ENCODE measurements around the gene LMBRD1. TPM values are rescaled to one million over a fixed set of nuclear protein-coding genes. Genes with fewer than 3 reads are reported as not detected.

Gene LMBRD1
- polyA plus RNA-seq, 1 of the 3 experiments (the other 2 are of a cell fraction), result 6.5 TPM

- H3K4me1 ChIP-seq (ENCODE audit: control insufficient read depth in 1 of 2, insufficient read depth in 2 of 2, low read depth in 1 of 2, low read length in 1 of 2), result peaks cover 4 to 5% of the 10 kb centered on the region in 2 experiments; a peak in 3 of 4 replicates
- CTCF ChIA-PET, result interaction anchor here (0.9 to 3.0 kb wide), 4 partner anchors 14 to 818 kb away, joined by 3 to 15 read pairs (median 6); no protein-coding TSS in a partner anchor
- H3K36me3 ChIP-seq (replicated peaks in 1 of 2; ENCODE audit: control insufficient read depth in 1 of 2, insufficient read depth in 2 of 2, low read length in 1 of 2), result no peaks in the 10 kb centered on the region
- peak overlapping the region; percentile 77 for H3K9ac ChIP-seq
- H4K20me1 ChIP-seq (ENCODE audit: insufficient read depth), result no peaks in the 10 kb centered on the region
- peak; percentile 8 for DNase-seq
- H3K4me3 ChIP-seq (ENCODE audit: low read depth in 2 of 2, low read length in 1 of 2), result peak overlapping the region; percentile 79 to 83
- H3K27ac ChIP-seq (ENCODE audit: low read depth in 2 of 2, low read length in 1 of 2), result peak overlapping the region; percentile 28 to 38; a peak in 2 of 4 replicates
- H3K9me2 ChIP-seq, result no peaks in the 10 kb centered on the region
- H3K9me3 ChIP-seq, result no peaks in the 10 kb centered on the region
- H2AFZ ChIP-seq (ENCODE audit: low read depth), result peak overlapping the region; percentile 98
- peaks cover 9% of the 10 kb centered on the region; the same call in 1 of the 2 replicates for H3K79me2 ChIP-seq (ENCODE audit: insufficient read depth)
- H3K27me3 ChIP-seq (ENCODE audit: insufficient read depth), result no peaks in the 10 kb centered on the region
- no peaks in the 10 kb centered on the region for H3F3A ChIP-seq (replicated peaks; ENCODE audit: insufficient read depth)
- TF ChIP-seq SIN3A (IDR thresholded peaks at IDR 0.05; ENCODE audit: borderline replicate concordance, low read depth, low read length) (no peak), YY1 (IDR thresholded peaks at IDR 0.05; ENCODE audit: low read depth) (no peak), NRF1 (IDR thresholded peaks at IDR 0.05; ENCODE audit: low read depth, low read length) (no peak)
- WGBS (ENCODE audit: low lambda C conversion rate), result 52% methylated on average over 5 of the region's 5 CpGs
- POLR2A ChIA-PET, result no interaction called here
- H3K4me2 ChIP-seq, result peak overlapping the region; percentile 85
These were observed 1.2 kb downstream of the LMBRD1 start for GRCh38 chr6:69795469-69796072.

- Histone ChIP-seq H3K79me2 (ENCODE audit: insufficient read depth) (peaks cover 9% of the 10 kb centered on the region; the same call in 1 of the 2 replicates), H3K9me2 (no peaks in the 10 kb centered on the region), H3F3A (replicated peaks; ENCODE audit: insufficient read depth) (no peaks in the 10 kb centered on the region), H3K27me3 (ENCODE audit: insufficient read depth) (no peaks in the 10 kb centered on the region), H3K4me3 (ENCODE audit: low read depth in 2 of 2, low read length in 1 of 2) (no peak overlapping the region), H3K9me3 (no peaks in the 10 kb centered on the region), H2AFZ (ENCODE audit: low read depth) (no peak overlapping the region), H3K4me1 (ENCODE audit: control insufficient read depth in 1 of 2, insufficient read depth in 2 of 2, low read depth in 1 of 2, low read length in 1 of 2) (peaks cover 3 to 5% of the 10 kb centered on the region in 2 experiments; a peak in 3 of 4 replicates), H3K27ac (ENCODE audit: low read depth in 2 of 2, low read length in 1 of 2) (no peak overlapping the region), H3K36me3 (replicated peaks in 1 of 2; ENCODE audit: control insufficient read depth in 1 of 2, insufficient read depth in 2 of 2, low read length in 1 of 2) (peaks cover 11 to 14% of the 10 kb centered on the region in 2 experiments), H3K9ac (no peak overlapping the region), H4K20me1 (ENCODE audit: insufficient read depth) (no peaks in the 10 kb centered on the region), H3K4me2 (no peak overlapping the region)
- CTCF ChIA-PET, result interaction anchor here (0.6 to 1.1 kb wide), 3 partner anchors 8 to 40 kb away, joined by 3 to 4 read pairs (median 3); no protein-coding TSS in a partner anchor
- TF ChIP-seq MXI1 (IDR thresholded peaks at IDR 0.05; ENCODE audit: low read depth, low read length) (no peak), SMC3 (IDR thresholded peaks at IDR 0.05; ENCODE audit: low read depth, low read length) (no peak), CHD2 (IDR thresholded peaks at IDR 0.05; ENCODE audit: low read length, partially characterized antibody) (no peak), RAD21 (IDR thresholded peaks at IDR 0.05; ENCODE audit: low read length) (no peak), RXRA (IDR thresholded peaks at IDR 0.05; ENCODE audit: borderline replicate concordance, low read depth) (no peak), RCOR1 (IDR thresholded peaks at IDR 0.05; ENCODE audit: low read length) (no peak)
- POLR2A ChIA-PET, result no interaction called here
- no peak for DNase-seq
These were observed 4.5 kb downstream of the LMBRD1 start for GRCh38 chr6:69792292-69792691.

- Histone ChIP-seq H3K79me2 (ENCODE audit: insufficient read depth) (peaks cover 7% of the 10 kb centered on the region; the same call in 1 of the 2 replicates), H3K4me1 (ENCODE audit: control insufficient read depth in 1 of 2, insufficient read depth in 2 of 2, low read depth in 1 of 2, low read length in 1 of 2) (peaks cover 0 to 2% of the 10 kb centered on the region in 2 experiments; a peak in 1 of 4 replicates), H2AFZ (ENCODE audit: low read depth) (no peak overlapping the region), H3K4me2 (no peak overlapping the region), H3K27me3 (ENCODE audit: insufficient read depth) (no peaks in the 10 kb centered on the region), H4K20me1 (ENCODE audit: insufficient read depth) (no peaks in the 10 kb centered on the region), H3K9me2 (no peaks in the 10 kb centered on the region), H3K27ac (ENCODE audit: low read depth in 2 of 2, low read length in 1 of 2) (no peak overlapping the region), H3K36me3 (replicated peaks in 1 of 2; ENCODE audit: control insufficient read depth in 1 of 2, insufficient read depth in 2 of 2, low read length in 1 of 2) (peaks cover 11 to 14% of the 10 kb centered on the region in 2 experiments), H3K9me3 (no peaks in the 10 kb centered on the region), H3F3A (replicated peaks; ENCODE audit: insufficient read depth) (no peaks in the 10 kb centered on the region), H3K4me3 (ENCODE audit: low read depth in 2 of 2, low read length in 1 of 2) (no peak overlapping the region), H3K9ac (no peak overlapping the region)
- no CpG with 5 or more reads among the region's 2 CpGs for WGBS (ENCODE audit: low lambda C conversion rate)
- ChIA-PET CTCF (no interaction called here), POLR2A (no interaction called here)
- no peak for DNase-seq
- TF ChIP-seq TAF1 (IDR thresholded peaks at IDR 0.05; ENCODE audit: borderline replicate concordance, low read depth, low read length) (no peak), ELF1 (IDR thresholded peaks at IDR 0.05) (no peak), NFIC (IDR thresholded peaks at IDR 0.05; ENCODE audit: borderline replicate concordance) (no peak), TEAD4 (IDR thresholded peaks at IDR 0.05; ENCODE audit: borderline replicate concordance, insufficient read depth) (no peak), RCOR1 (IDR thresholded peaks at IDR 0.05; ENCODE audit: low read length) (no peak), RXRA (IDR thresholded peaks at IDR 0.05; ENCODE audit: borderline replicate concordance, low read depth) (no peak), GATA2 (CRISPR knock-in tag; IDR thresholded peaks at IDR 0.05) (no peak), SMC3 (IDR thresholded peaks at IDR 0.05; ENCODE audit: low read depth, low read length) (no peak), CTCF (IDR thresholded peaks at IDR 0.05) (no peak), CHD2 (IDR thresholded peaks at IDR 0.05; ENCODE audit: low read length, partially characterized antibody) (no peak), MEF2A (IDR thresholded peaks at IDR 0.05; ENCODE audit: borderline replicate concordance, low read depth) (no peak), FOXJ3 (CRISPR knock-in tag; IDR thresholded peaks at IDR 0.05) (no peak), RFX5 (IDR thresholded peaks at IDR 0.05; ENCODE audit: low read length) (no peak), EP300 (IDR thresholded peaks at IDR 0.05; ENCODE audit: borderline replicate concordance in 1 of 2, low read depth in 1 of 2, low read length in 1 of 2) (no peak), POLR2AphosphoS5 (IDR thresholded peaks at IDR 0.05; ENCODE audit: low read depth, low read length) (no peak), GABPA (IDR thresholded peaks at IDR 0.05; ENCODE audit: low read depth) (no peak), YY1 (IDR thresholded peaks at IDR 0.05; ENCODE audit: low read depth) (no peak), TCF12 (IDR thresholded peaks at IDR 0.05) (no peak)
These were observed 5.7 kb downstream of the LMBRD1 start for GRCh38 chr6:69791065-69791471.
